HG02973 (cell line): Measurements from ENCODE around the gene ZC3H6.
"Not testable (repeated sequence)": the region's sequence is repeated elsewhere in the genome, so short reads cannot be mapped to it uniquely, and the experiment has no call there.

Source experiments
- ATAC-seq: cut with Tn5 transposase; IDR thresholded peaks from one replicate; pipeline ENCODE4 v1.9.1; 2021; ENCODE audit warnings: moderate library complexity; ENCODE audit not compliant: unreplicated experiment

Gene ZC3H6

GRCh38 chr2:112322919-112323318 lies 47.5 kb downstream of the ZC3H6 start:
- no peak for ATAC-seq

GRCh38 chr2:112332123-112332696 lies 56.8 kb downstream of the ZC3H6 start:
- no peak for ATAC-seq

- no peak for ATAC-seq
Measured at GRCh38 chr2:112335600-112335999, 60.2 kb downstream of the ZC3H6 start.

- ATAC-seq, result no peak
Measured at GRCh38 chr2:112339986-112340385, 64.6 kb downstream of the ZC3H6 start.

GRCh38 chr2:112340475-112341267 lies 65.3 kb downstream of the ZC3H6 start:
- no peak for ATAC-seq

GRCh38 chr2:112342067-112342550 lies 66.7 kb downstream of the ZC3H6 start:
- ATAC-seq, result no peak

GRCh38 chr2:112343827-112344585 lies 68.6 kb downstream of the ZC3H6 start:
- ATAC-seq, result no peak

GRCh38 chr2:112345030-112346027 lies 69.9 kb downstream of the ZC3H6 start:
- no peak for ATAC-seq

- ATAC-seq, result not testable (repeated sequence)
Measured at GRCh38 chr2:112352292-112352691, 76.9 kb downstream of the ZC3H6 start.

GRCh38 chr2:112352809-112353603 lies 77.6 kb downstream of the ZC3H6 start:
- not testable (repeated sequence) for ATAC-seq

GRCh38 chr2:112354335-112354734 lies 78.9 kb downstream of the ZC3H6 start:
- ATAC-seq, result not testable (repeated sequence)

- not testable (repeated sequence) for ATAC-seq
Measured at GRCh38 chr2:112360055-112360454, 84.7 kb downstream of the ZC3H6 start.
